Endometrial microvascular endothelial cells (primary cell): Measurements from ENCODE around the gene LMX1B. TPM values are rescaled to one million over a fixed set of nuclear protein-coding genes. Genes with fewer than 3 reads are reported as not detected.

Experiments
- in situ Hi-C: cut with HindIII; loops from 2 replicates; pipeline ENCODE4 v1.10.0; 2017; ENCODE audit warnings: low sequenced_read_pairs, low pct_unique_long_range_greater_than_20kb; ENCODE audit errors: inconsistent ontology term
- total RNA-seq: library from RNA; depleted of rRNA; stranded (reverse); fragments of >200 nt; gene quantifications from one replicate; pipeline ENCODE4 v1.2.3, GENCODE V29; 2015; ENCODE audit errors: inconsistent ontology term

LMX1B gene
- total RNA-seq, 1 donor from 2014 or later, result not detected

- in situ Hi-C loops, result no loop called here
Measured at GRCh38 chr9:126683698-126684044, 69.9 kb downstream of the LMX1B start.

DNA sequence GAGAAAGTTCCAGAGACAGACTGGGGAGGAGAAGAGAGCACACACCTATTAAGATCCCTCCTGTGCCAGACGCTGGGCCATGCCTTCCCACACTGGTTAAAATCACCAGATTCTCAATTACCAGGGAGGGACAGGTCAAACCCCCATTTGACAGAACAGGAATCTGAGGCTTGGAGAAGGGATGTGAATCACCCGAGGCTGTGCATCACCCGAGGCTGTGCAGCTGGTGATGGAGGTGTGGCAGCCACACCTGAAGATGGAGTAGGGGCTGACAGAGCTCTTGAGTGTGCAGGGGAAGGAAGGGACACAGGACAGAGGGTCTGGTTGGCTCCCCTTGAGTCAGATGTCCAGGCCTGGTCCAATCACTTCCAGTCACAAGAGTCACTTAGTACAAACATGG lies 70.6 kb downstream of the LMX1B start:
- in situ Hi-C loops, result no loop called here

DNA sequence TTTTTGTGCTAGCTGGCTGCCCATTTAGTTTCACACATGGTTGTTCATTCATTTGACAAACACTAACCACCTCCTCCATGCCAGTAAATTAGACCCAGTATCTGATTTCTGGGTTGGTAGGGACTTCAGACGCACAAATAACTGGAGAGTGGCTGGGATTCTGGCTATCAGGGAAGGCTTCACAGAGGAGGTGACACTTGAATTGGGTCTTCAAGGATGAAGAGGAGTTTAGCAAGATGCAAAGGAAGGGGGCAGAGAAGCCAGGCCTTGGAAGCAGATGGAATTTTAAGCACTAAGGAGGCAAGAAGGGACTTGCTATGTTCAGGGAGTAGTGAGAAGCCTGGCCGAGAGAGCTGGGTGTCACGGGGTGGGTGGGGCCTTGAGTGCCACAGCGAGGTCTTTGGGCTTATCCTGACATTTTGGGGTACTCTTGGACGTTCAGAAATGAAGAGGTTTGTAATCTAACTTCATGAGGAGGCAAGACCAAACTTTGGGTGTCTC lies 71.3 kb downstream of the LMX1B start:
- in situ Hi-C loops, result no loop called here

GRCh38 chr9:126687930-126688461 lies 74.3 kb downstream of the LMX1B start:
- in situ Hi-C loops, result no loop called here

GRCh38 chr9:126688617-126689016 lies 74.9 kb downstream of the LMX1B start:
- in situ Hi-C loops, result no loop called here

- in situ Hi-C loops, result no loop called here
Measured at GRCh38 chr9:126689027-126689825, 75.5 kb downstream of the LMX1B start.

- in situ Hi-C loops, result no loop called here
Measured at GRCh38 chr9:126690431-126691051, 76.8 kb downstream of the LMX1B start.

GRCh38 chr9:126692041-126692758 lies 78.5 kb downstream of the LMX1B start:
- in situ Hi-C loops, result no loop called here

DNA sequence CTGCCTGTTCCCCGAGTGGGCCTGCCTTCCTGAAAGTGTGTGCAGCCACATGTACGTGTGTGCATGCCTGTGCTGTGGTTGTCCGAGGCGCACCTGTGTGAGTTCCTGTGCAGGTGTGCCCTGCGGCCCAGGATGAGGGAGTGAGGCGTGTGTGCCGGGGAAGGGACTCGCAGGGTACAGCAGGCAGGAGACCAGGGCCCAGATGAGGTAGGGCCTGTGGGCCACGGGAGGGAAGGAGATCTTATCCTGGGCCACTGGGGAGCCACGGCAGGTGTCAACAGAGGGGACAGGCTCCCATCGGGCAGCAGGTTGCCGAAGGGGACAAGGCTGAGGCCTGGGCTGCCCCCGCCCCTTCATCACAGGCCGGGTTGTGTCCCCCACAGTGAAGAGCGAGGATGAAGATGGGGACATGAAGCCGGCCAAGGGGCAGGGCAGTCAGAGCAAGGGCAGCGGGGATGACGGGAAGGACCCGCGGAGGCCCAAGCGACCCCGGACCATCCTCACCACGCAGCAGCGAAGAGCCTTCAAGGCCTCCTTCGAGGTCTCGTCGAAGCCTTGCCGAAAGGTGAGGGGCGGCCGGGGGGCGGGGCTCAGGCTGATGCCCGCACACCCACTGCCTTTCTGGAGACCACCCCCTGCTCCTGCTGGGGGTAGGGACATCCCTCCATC lies 79.2 kb downstream of the LMX1B start:
- in situ Hi-C loops, result no loop called here

GRCh38 chr9:126693428-126693944 lies 79.8 kb downstream of the LMX1B start:
- in situ Hi-C loops, result no loop called here

DNA sequence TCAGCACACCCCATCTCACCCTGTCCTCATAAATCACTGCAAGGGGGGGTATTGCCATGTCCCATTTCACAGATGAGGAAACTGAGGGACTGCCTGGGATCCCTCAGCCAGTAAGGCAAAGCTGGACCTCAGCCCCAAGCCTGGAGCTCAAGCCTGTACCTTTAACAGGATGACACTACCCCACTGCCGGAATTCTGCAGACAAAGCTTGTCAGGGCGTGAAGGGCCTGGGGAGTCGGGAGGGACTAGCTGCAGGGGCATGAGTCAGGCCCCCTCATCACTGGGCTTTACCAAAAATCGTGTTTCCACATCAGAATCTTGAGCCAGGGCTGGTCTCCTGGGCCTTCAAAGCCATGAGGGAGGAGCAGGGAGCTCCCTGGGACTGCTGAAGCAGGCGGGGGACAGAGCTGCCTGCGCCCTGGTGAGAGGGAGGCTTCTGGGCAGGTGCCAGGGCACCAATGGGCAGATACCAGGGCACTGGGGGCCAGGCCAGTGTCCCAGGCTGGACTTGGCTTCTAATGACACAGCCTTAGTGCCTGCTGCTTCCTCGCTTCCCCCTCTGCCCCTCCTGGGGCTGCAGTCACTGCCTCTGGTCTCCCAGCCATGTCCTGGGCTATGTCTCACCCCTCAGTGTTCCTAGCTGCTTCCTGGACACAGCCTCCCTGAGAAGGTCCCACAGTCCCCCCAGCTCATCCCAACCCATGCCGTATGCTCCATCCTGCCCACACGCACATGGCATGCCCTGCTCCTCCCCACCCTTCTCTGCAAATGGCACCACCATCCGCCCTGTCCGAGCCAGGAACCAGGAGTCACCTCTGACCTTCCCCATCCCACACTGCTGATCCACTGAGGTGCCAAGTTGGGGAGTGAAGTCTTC lies 80.7 kb downstream of the LMX1B start:
- in situ Hi-C loops, result no loop called here

DNA sequence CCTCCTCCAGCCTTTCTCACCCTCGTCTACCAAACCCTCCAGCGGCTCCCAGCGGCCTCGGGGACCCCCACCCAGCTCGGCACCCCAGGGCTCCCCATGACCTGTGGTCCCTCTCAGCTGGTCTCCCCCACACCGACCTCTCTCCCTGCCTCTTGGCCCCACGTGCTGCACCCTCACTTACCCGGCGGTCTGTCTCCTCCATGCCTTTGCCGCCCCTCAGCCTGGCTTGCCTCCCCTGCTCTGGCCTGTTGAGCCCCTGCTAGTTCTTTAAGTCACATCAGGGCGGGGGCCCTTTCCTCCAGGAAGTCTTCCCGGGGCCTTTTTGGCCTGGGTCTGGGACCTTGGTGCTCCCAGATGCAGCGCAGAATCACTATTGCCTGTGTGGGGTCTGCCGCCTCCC lies 81.5 kb downstream of the LMX1B start:
- in situ Hi-C loops, result no loop called here

GRCh38 chr9:126695701-126696400 lies 82.1 kb downstream of the LMX1B start:
- in situ Hi-C loops, result no loop called here

DNA sequence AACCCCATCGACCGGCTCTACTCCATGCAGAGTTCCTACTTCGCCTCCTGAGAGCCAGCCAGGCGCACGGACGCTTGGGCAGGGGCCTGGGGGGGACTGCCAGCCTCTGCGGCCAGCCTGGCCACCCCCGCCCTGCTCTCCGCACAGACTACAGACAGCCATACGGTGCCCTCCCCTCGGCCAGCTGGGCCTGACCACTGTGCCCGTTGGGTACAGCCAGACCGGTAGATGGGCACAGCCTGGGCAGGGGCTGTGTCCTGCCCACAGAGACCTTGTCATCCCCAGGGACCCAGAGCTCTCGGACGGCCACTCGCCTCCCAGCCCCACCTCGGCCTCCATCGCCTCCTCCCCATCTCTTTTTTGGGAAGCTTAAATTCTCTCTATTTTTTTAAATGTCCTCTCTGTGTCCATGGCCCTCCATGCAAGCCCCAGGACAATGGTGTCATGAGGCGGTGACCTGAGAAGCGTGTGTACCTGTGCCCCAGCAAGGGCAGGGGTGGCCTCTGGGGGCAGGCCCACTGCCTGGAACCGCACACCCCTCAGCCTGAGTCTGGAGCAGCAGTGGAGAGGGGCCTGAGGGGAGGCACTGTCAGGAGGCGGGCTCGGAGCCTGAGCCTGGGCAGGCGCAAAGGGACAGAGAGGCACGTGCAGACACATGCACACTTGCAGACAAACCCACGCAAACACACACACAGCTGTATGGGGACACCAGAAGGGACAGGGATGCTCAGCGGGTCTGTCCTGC lies 82.8 kb downstream of the LMX1B start:
- in situ Hi-C loops, result no loop called here

DNA sequence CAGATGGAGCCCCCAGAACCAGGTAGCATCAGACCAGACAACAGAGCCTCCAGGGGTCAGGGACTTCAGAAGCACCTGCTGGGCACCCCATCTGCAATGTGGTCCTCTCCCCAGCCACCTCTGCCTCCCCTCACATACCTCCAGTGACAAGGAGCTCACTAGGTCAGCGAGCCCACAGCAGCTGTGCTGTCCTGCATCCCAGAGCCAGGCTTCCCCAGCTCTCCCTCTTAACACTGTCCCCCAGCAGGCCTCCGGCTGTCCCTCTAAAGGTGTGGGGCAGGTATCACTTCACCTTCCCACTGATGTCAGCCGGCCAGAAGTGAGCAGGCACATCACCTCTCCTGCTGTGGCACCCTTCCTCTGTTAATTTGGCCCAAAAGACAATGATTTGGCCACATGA lies 83.6 kb downstream of the LMX1B start:
- in situ Hi-C loops, result no loop called here

GRCh38 chr9:126698251-126698650 lies 84.5 kb downstream of the LMX1B start:
- in situ Hi-C loops, result no loop called here

DNA sequence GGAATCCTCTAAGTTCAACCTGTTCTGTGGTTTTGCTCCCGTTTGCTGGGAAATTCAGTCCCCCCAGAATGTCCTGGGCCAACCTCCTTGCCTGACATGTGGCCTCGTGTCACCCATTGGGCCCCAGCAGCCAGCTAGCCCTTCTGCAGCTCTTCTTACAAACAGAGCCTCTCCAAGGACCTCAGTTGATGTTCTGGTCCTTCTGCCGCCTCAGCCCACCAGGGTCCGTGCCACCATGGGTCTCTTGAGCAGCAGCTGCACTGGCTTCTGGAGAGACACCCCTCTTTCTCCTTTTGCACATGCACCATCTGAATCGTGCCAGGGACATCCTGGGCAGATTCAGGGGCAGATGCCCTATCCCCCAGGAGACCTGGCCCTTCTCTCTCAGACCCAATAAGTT lies 85.0 kb downstream of the LMX1B start:
- in situ Hi-C loops, result no loop called here
